Suprapubic skin (tissue), 4 donors: ENCODE measurements around the gene RAI2. TPM values are rescaled to one million over a fixed set of nuclear protein-coding genes. Genes with fewer than 3 reads are reported as not detected.

Experiments
- DNase-seq, 2 donors: peaks; one replicate each; pipeline ENCODE4 v3.0.0-alpha.2; 2019; ENCODE audit warnings: low spot score in 2 of 2
- H3K27ac ChIP-seq: fragments of 200-600 bp; sonication (generic); one replicate; pipeline ENCODE4 v1.5.1; 2019
- H3K27me3 ChIP-seq: fragments of 200-600 bp; sonication (generic); one replicate; pipeline ENCODE4 v1.5.1; 2019
- H3K36me3 ChIP-seq: fragments of 200-600 bp; sonication (generic); one replicate; pipeline ENCODE4 v1.5.1; 2019
- H3K4me1 ChIP-seq: fragments of 200-600 bp; sonication (generic); one replicate; pipeline ENCODE4 v1.5.1; 2019
- H3K4me3 ChIP-seq: fragments of 200-600 bp; sonication (generic); one replicate; pipeline ENCODE4 v1.5.1; 2019; ENCODE audit warnings: mild to moderate bottlenecking
- H3K9me3 ChIP-seq: fragments of 200-600 bp; sonication (generic); one replicate; pipeline ENCODE4 v1.5.1; 2019
- CTCF ChIP-seq, 2 donors: fragments of 200-600 bp in 1 of 2; fragments of 450-650 bp in 1 of 2; sonication (generic) in 1 of 2; IDR thresholded peaks; one replicate each; pipeline ENCODE4 v1.5.1; 2016 to 2019; ENCODE audit warnings: antibody characterized with exemption in 2 of 2, mild to moderate bottlenecking in 1 of 2, moderate library complexity in 1 of 2
- EP300 ChIP-seq: sonication (generic); formaldehyde crosslinking; IDR thresholded peaks from one replicate; pipeline ENCODE4 v1.6.1; 2017; ENCODE audit warnings: antibody characterized with exemption
- POLR2A ChIP-seq, 2 donors: fragments of 450-650 bp; IDR thresholded peaks; one replicate each; pipeline ENCODE4 v1.6.1; 2017; ENCODE audit warnings: antibody characterized with exemption in 2 of 2, mild to moderate bottlenecking in 2 of 2, moderate library complexity in 2 of 2
- POLR2AphosphoS5 ChIP-seq, 3 donors: sonication (generic); formaldehyde crosslinking; IDR thresholded peaks; one replicate each; pipeline ENCODE4 v1.6.1; 2017; ENCODE audit warnings: antibody characterized with exemption in 3 of 3
- WGBS: methylation state at CpG from one replicate; pipeline ENCODE4 v1.1.5; 2018; 5-methylcytosine and 5-hydroxymethylcytosine counted together
- total RNA-seq, 4 donors: library from RNA; depleted of rRNA; stranded (reverse); fragments of >200 nt; gene quantifications; one replicate each; pipeline ENCODE4 v1.1.0, GENCODE V29; 2016

The RAI2 gene
- total RNA-seq, 4 donors from 2014 or later, result 4.4 to 11.2 (median 6.5) TPM

GRCh38 chrX:17805120-17805519, 56.0 kb downstream of the RAI2 start:
- H3K9me3 ChIP-seq, result no peaks in the 10 kb centered on the region
- no peaks in the 10 kb centered on the region for H3K4me1 ChIP-seq
- no peaks in the 10 kb centered on the region for H3K27me3 ChIP-seq
- no peak for DNase-seq
- no peak overlapping the region for H3K27ac ChIP-seq
- H3K36me3 ChIP-seq, result no peaks in the 10 kb centered on the region
- TF ChIP-seq POLR2AphosphoS5 (IDR thresholded peaks at IDR 0.05) (no peak), EP300 (no peak), CTCF (IDR thresholded peaks at IDR 0.05) (no peak), POLR2A (IDR thresholded peaks at IDR 0.05) (no peak)
- WGBS, result 63% methylated on average over 6 of the region's 6 CpGs
- H3K4me3 ChIP-seq, result no peak overlapping the region

GRCh38 chrX:17803449-17803848, 57.6 kb downstream of the RAI2 start:
- DNase-seq, result no peak
- no peaks in the 10 kb centered on the region for H3K9me3 ChIP-seq
- whole genome bisulfite sequencing, result 70% methylated on average over 4 of the region's 4 CpGs
- H3K4me3 ChIP-seq, result no peak overlapping the region
- TF ChIP-seq EP300 (no peak), POLR2A (IDR thresholded peaks at IDR 0.05) (no peak), CTCF (IDR thresholded peaks at IDR 0.05) (no peak), POLR2AphosphoS5 (IDR thresholded peaks at IDR 0.05) (no peak)
- no peaks in the 10 kb centered on the region for H3K4me1 ChIP-seq
- no peak overlapping the region for H3K27ac ChIP-seq
- H3K36me3 ChIP-seq, result no peaks in the 10 kb centered on the region
- H3K27me3 ChIP-seq, result no peaks in the 10 kb centered on the region

GRCh38 chrX:17802756-17803155, 58.3 kb downstream of the RAI2 start:
- DNase-seq, result no peak
- Histone ChIP-seq H3K4me1 (no peaks in the 10 kb centered on the region), H3K27me3 (no peaks in the 10 kb centered on the region), H3K4me3 (no peak overlapping the region), H3K27ac (no peak overlapping the region), H3K9me3 (no peaks in the 10 kb centered on the region), H3K36me3 (no peaks in the 10 kb centered on the region)
- 84% methylated on average over 3 of the region's 7 CpGs for WGBS
- TF ChIP-seq EP300, result no peak
- TF ChIP-seq CTCF (IDR thresholded peaks at IDR 0.05), result no peak
- no peak for TF ChIP-seq POLR2AphosphoS5 (IDR thresholded peaks at IDR 0.05)
- no peak for TF ChIP-seq POLR2A (IDR thresholded peaks at IDR 0.05)

GRCh38 chrX:17801431-17801830, 59.7 kb downstream of the RAI2 start:
- H3K4me1 ChIP-seq, result no peaks in the 10 kb centered on the region
- no peaks in the 10 kb centered on the region for H3K36me3 ChIP-seq
- no peak for DNase-seq
- TF ChIP-seq CTCF (IDR thresholded peaks at IDR 0.05), result no peak
- TF ChIP-seq EP300, result no peak
- no peak for TF ChIP-seq POLR2A (IDR thresholded peaks at IDR 0.05)
- TF ChIP-seq POLR2AphosphoS5 (IDR thresholded peaks at IDR 0.05), result no peak
- H3K9me3 ChIP-seq, result no peaks in the 10 kb centered on the region
- no peaks in the 10 kb centered on the region for H3K27me3 ChIP-seq
- H3K4me3 ChIP-seq, result no peak overlapping the region
- 100% methylated on average over 6 of the region's 13 CpGs for WGBS
- no peak overlapping the region for H3K27ac ChIP-seq

- no peaks in the 10 kb centered on the region for H3K36me3 ChIP-seq
- DNase-seq, result no peak
- no peaks in the 10 kb centered on the region for H3K4me1 ChIP-seq
- no peak overlapping the region for H3K27ac ChIP-seq
- H3K4me3 ChIP-seq, result no peak overlapping the region
- H3K9me3 ChIP-seq, result no peaks in the 10 kb centered on the region
- no peaks in the 10 kb centered on the region for H3K27me3 ChIP-seq
- TF ChIP-seq POLR2AphosphoS5 (IDR thresholded peaks at IDR 0.05) (no peak), POLR2A (IDR thresholded peaks at IDR 0.05) (no peak), CTCF (IDR thresholded peaks at IDR 0.05) (no peak), EP300 (no peak)
- WGBS, result 89% methylated on average over 4 of the region's 4 CpGs
Measured at GRCh38 chrX:17798921-17799320, 62.2 kb downstream of the RAI2 start.
